ENCODE data around the gene EPHA4.

EPHA4 gene

GRCh38 chr2:221490506-221491060, 81.5 kb downstream of the EPHA4 start:
- ChIA-PET POLR2A (ENCODE audit: low non-redundant PET) (no interaction called here), CTCF (interaction anchor here (0.6 kb wide), 1 partner anchor 28 kb away, joined by 3 read pairs; no protein-coding TSS in a partner anchor)
- TF ChIP-seq, protein P1, sequence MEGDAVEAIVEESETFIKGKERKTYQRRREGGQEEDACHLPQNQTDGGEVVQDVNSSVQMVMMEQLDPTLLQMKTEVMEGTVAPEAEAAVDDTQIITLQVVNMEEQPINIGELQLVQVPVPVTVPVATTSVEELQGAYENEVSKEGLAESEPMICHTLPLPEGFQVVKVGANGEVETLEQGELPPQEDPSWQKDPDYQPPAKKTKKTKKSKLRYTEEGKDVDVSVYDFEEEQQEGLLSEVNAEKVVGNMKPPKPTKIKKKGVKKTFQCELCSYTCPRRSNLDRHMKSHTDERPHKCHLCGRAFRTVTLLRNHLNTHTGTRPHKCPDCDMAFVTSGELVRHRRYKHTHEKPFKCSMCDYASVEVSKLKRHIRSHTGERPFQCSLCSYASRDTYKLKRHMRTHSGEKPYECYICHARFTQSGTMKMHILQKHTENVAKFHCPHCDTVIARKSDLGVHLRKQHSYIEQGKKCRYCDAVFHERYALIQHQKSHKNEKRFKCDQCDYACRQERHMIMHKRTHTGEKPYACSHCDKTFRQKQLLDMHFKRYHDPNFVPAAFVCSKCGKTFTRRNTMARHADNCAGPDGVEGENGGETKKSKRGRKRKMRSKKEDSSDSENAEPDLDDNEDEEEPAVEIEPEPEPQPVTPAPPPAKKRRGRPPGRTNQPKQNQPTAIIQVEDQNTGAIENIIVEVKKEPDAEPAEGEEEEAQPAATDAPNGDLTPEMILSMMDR (conservative IDR thresholded peaks at IDR 0.05; ENCODE audit: low read depth), result no peak
- DNase-seq (ENCODE audit: low spot score), result no peak
- no peak overlapping the region for H3K27ac ChIP-seq

DNA sequence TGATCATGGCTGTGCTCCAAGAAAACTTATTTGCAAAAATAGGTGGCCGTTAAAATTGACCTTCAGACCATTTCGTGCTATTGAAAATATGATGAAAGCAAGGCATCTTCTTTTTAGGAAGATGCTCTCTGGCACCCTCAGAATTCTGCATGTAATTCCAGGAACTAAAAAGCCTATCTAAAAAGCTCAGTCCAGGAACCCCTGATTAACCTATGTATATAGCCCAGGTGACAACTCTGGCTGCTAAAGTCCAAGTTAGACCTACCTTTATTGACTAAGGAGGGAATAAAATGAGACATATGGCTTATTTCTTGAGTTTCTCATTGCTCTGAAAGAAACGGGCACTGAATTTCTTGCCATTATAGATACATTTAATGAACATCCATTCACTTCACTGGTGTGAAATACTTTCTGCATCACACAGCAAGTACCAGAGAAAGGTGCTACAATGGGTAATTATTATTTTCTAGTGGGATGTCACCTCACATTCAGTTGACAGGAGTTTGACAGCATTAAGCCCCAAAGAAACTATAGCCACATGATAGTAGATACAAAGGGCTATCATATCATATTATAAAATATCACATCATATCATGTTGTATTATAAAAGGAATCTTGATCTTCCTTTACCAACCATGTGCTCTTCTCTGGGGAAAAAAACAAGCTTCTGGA, 83.8 kb downstream of the EPHA4 start:
- ChIA-PET CTCF (no interaction called here), POLR2A (ENCODE audit: low non-redundant PET) (no interaction called here)
- H3K27ac ChIP-seq, result no peak overlapping the region
- TF ChIP-seq, protein P1 (conservative IDR thresholded peaks at IDR 0.05; ENCODE audit: low read depth), result no peak
- DNase-seq (ENCODE audit: low spot score), result no peak

DNA sequence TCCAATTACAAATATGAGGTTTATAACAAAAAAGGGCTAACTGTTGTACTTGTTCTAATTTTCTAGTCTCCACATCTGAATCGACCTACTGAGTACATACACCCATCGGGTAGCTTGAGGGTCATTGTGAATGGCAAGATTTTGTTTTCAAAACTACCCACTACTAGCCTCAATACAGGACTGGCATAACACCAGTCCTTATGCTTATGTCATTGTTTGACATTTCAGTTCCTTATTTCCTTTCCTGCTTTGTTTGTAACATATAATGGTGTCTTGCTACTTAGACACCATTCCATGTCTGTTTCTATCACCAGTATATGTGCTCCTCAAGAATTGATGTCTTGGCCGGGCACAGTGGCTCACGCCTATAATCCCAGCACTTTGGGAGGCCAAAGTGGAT, 86.0 kb downstream of the EPHA4 start:
- ChIA-PET POLR2A (ENCODE audit: low non-redundant PET) (no interaction called here), CTCF (no interaction called here)
- DNase-seq (ENCODE audit: low spot score), result no peak
- no peak overlapping the region for H3K27ac ChIP-seq
- TF ChIP-seq, protein P1 (conservative IDR thresholded peaks at IDR 0.05; ENCODE audit: low read depth), result no peak

- TF ChIP-seq, protein P1 (conservative IDR thresholded peaks at IDR 0.05; ENCODE audit: low read depth), result no peak
- no peak overlapping the region for H3K27ac ChIP-seq
- DNase-seq (ENCODE audit: low spot score), result no peak
- POLR2A ChIA-PET (ENCODE audit: low non-redundant PET), result no interaction called here
- CTCF ChIA-PET, result no interaction called here
These were observed 86.6 kb downstream of the EPHA4 start for GRCh38 chr2:221485503-221485870.

- DNase-seq (ENCODE audit: low spot score), result no peak
- ChIA-PET POLR2A (ENCODE audit: low non-redundant PET) (no interaction called here), CTCF (no interaction called here)
- H3K27ac ChIP-seq, result no peak overlapping the region
- TF ChIP-seq, protein P1 (conservative IDR thresholded peaks at IDR 0.05; ENCODE audit: low read depth), result no peak
These were observed 87.2 kb downstream of the EPHA4 start for GRCh38 chr2:221484761-221485502.

DNA sequence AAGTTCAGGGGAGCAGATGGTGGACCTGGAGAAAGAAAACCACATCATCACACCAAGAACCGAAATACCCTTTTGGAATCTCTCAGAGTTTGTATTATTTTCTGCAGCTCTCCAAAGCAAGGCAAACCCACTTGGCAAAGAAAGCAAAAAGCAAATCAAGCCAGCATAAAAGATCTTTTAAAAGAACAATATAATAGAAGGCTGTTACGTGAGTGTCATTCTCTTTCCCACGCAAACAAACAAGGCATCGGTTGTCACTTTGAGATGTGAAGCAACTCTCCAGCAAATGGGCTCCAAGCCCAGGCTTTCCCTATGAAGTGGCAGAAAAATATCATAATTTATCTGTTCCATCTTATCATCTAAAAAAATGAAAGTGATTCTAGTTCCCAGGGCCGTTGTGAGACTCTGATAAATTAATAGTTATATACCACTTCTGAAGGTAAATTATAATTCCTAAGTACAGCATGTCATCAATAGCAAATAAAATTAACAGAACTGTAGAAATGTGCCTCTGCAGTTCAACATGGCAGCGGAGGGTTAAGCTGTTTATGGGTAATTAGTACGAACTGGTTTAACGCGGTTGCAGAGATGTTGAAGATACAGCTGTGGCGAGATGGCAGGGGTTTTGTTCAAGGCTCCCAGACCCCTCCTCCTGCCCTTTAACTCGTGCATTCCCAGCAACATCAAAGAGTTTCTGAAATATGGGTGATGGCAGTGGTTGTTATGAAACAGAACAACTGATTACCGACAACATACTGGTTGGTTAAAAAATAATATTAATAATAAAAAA, 89.2 kb downstream of the EPHA4 start:
- TF ChIP-seq, protein P1 (conservative IDR thresholded peaks at IDR 0.05; ENCODE audit: low read depth), result no peak
- no peak for DNase-seq (ENCODE audit: low spot score)
- ChIA-PET POLR2A (ENCODE audit: low non-redundant PET) (no interaction called here), CTCF (no interaction called here)
- H3K27ac ChIP-seq, result no peak overlapping the region
